Stimulated activated CD4-positive, alpha-beta T cell treated with anti-CD3 and anti-CD28 coated beads, Interleukin-4, amount 100 ng/mL, for 24 hours (primary cell): ENCODE data around the gene KCMF1.
A peak's percentile ranks its signal among the peaks of the same experiment; 100 is the strongest.

Experiments
- DNase-seq: peaks from one replicate; pipeline ENCODE4 v3.0.0-alpha.2; 2020

The KCMF1 gene

GRCh38 chr2:85032621-85033020 is 61.7 kb downstream of the KCMF1 start:
- no peak for DNase-seq

- no peak for DNase-seq
These were observed 62.4 kb downstream of the KCMF1 start for GRCh38 chr2:85033388-85033787.

GRCh38 chr2:85034158-85034557 is 63.2 kb downstream of the KCMF1 start:
- DNase-seq = no peak

- no peak for DNase-seq
These were observed 66.7 kb downstream of the KCMF1 start for GRCh38 chr2:85037622-85038021.

GRCh38 chr2:85042330-85042729 is 71.4 kb downstream of the KCMF1 start:
- DNase-seq = no peak

GRCh38 chr2:85048534-85048933 is 77.6 kb downstream of the KCMF1 start:
- DNase-seq = no peak

- no peak for DNase-seq
These were observed 78.3 kb downstream of the KCMF1 start for GRCh38 chr2:85049236-85049635.

GRCh38 chr2:85053802-85054201 is 82.8 kb downstream of the KCMF1 start:
- DNase-seq = no peak

GRCh38 chr2:85057226-85057962 is 86.4 kb downstream of the KCMF1 start:
- DNase-seq = no peak

GRCh38 chr2:85061896-85062295 is 90.9 kb downstream of the KCMF1 start:
- no peak for DNase-seq

GRCh38 chr2:85062565-85062964 is 91.6 kb downstream of the KCMF1 start:
- DNase-seq = no peak

GRCh38 chr2:85063981-85064599 is 93.1 kb downstream of the KCMF1 start:
- no peak for DNase-seq

- DNase-seq = no peak
These were observed 94.1 kb downstream of the KCMF1 start for GRCh38 chr2:85064927-85065577.

GRCh38 chr2:85066006-85066740 is 95.2 kb downstream of the KCMF1 start:
- DNase-seq = no peak

GRCh38 chr2:85066874-85067351 is 96.0 kb downstream of the KCMF1 start:
- DNase-seq = peak; percentile 48

GRCh38 chr2:85071096-85071495 is 100.1 kb downstream of the KCMF1 start:
- DNase-seq = no peak

GRCh38 chr2:85073033-85073432 is 102.1 kb downstream of the KCMF1 start:
- no peak for DNase-seq

GRCh38 chr2:85076618-85077274 is 105.8 kb downstream of the KCMF1 start:
- DNase-seq = no peak

GRCh38 chr2:85077859-85078419 is 107.0 kb downstream of the KCMF1 start:
- no peak for DNase-seq

- DNase-seq = no peak
These were observed 107.6 kb downstream of the KCMF1 start for GRCh38 chr2:85078536-85078935.

GRCh38 chr2:85083092-85083491 is 112.1 kb downstream of the KCMF1 start:
- no peak for DNase-seq

- DNase-seq = no peak
These were observed 114.6 kb downstream of the KCMF1 start for GRCh38 chr2:85085563-85085962.
